Panc1 (cell line): Measurements from ENCODE around the gene ARHGEF6. TPM values are rescaled to one million over a fixed set of nuclear protein-coding genes. Genes with fewer than 3 reads are reported as not detected.

Experiments
- ATAC-seq: fragments of 200-7000 bp; cut with Tn5 transposase; 2 replicates; pipeline ENCODE4 v1.9.1; 2020; ENCODE audit warnings: mild to moderate bottlenecking, moderate library complexity
- BruUV-seq: library from RNA; stranded (reverse); fragments of 400-500 nt; replicated peaks from 2 replicates; lab custom pipeline; 2021; lab: Mats Ljungman, UMichigan
- CTCF ChIA-PET: fragments of 300-600 bp; sonication (Branson Sonifier 250); formaldehyde crosslinking; loops from one replicate; lab custom pipeline; 2022; ENCODE audit warnings: antibody characterized with exemption; lab: Charles Lee
- POLR2A ChIA-PET: fragments of 300-600 bp; sonication (Branson Sonifier 250); formaldehyde crosslinking; loops from one replicate; lab custom pipeline; 2022; ENCODE audit warnings: antibody characterized with exemption; lab: Charles Lee
- DNase-seq: peaks from one replicate; pipeline ENCODE4 v3.0.0-alpha.2; 2010; ENCODE audit warnings: low read depth, low spot score
- H3K27ac ChIP-seq: 2 replicates; pipeline ENCODE4 v1.5.1; 2011; ENCODE audit warnings: mild to moderate bottlenecking, low read length, inconsistent platforms
- H3K27me3 ChIP-seq: fragments of 200-500 bp; sonication (Bioruptor generic); 2 replicates; pipeline ENCODE4 v1.6.0; 2014; ENCODE audit warnings: low read length, inconsistent platforms; ENCODE audit not compliant: control insufficient read depth, insufficient read depth
- H3K36me3 ChIP-seq: fragments of 200-500 bp; sonication (Bioruptor generic); 2 replicates; pipeline ENCODE4 v1.5.1; 2014; ENCODE audit warnings: inconsistent platforms, mild to moderate bottlenecking, low read length, moderate library complexity; ENCODE audit not compliant: control insufficient read depth, insufficient read depth
- H3K4me1 ChIP-seq: 2 replicates; pipeline ENCODE4 v1.5.1; 2011; ENCODE audit warnings: inconsistent platforms, mild to moderate bottlenecking, low read length, moderate library complexity; ENCODE audit not compliant: control insufficient read depth, insufficient read depth
- H3K4me3 ChIP-seq, 2 experiments: 2 replicates each; pipeline ENCODE4 v1.5.1; 2011 to 2012; ENCODE audit warnings: low read depth in 2 of 2, low read length in 2 of 2, mild to moderate bottlenecking in 2 of 2, inconsistent platforms in 1 of 2, moderate library complexity in 1 of 2
- H3K9me3 ChIP-seq: fragments of 200-500 bp; sonication (Bioruptor generic); 2 replicates; pipeline ENCODE4 v1.5.1; 2014; ENCODE audit warnings: low read depth, mild to moderate bottlenecking, inconsistent platforms, low read length, moderate library complexity; ENCODE audit not compliant: control insufficient read depth, insufficient read depth
- POLR2AphosphoS5 ChIP-seq: IDR thresholded peaks from 2 replicates; pipeline ENCODE4 v1.6.1; 2012; ENCODE audit warnings: mild to moderate bottlenecking, low read depth, low read length, moderate library complexity
- REST ChIP-seq, 2 experiments: IDR thresholded peaks; 2 replicates each; pipeline ENCODE4 v1.6.1; 2011 to 2012; ENCODE audit warnings: low read depth in 2 of 2, control low read depth in 1 of 2, low read length in 1 of 2, mild to moderate bottlenecking in 1 of 2, moderate library complexity in 1 of 2; ENCODE audit not compliant: insufficient read depth in 1 of 2
- SIN3A ChIP-seq: IDR thresholded peaks from 2 replicates; pipeline ENCODE4 v1.6.1; 2012; ENCODE audit warnings: low read depth, mild to moderate bottlenecking, low read length, moderate library complexity, borderline replicate concordance; ENCODE audit not compliant: insufficient read depth
- TCF7L2 ChIP-seq: IDR thresholded peaks from 2 replicates; pipeline ENCODE4 v1.6.1; 2011; ENCODE audit warnings: mild to moderate bottlenecking, low read depth, low read length, inconsistent platforms
- in situ Hi-C: cut with HindIII; loops from 2 replicates; pipeline ENCODE4 v1.10.0; 2016; ENCODE audit warnings: low sequenced_read_pairs, low pct_unique_long_range_greater_than_20kb
- intact Hi-C: fragments of 100-400 bp; cut with micrococcal nuclease; formaldehyde crosslinking; loops from one replicate; pipeline ENCODE4 v1.10.0; 2022; ENCODE audit not compliant: unreplicated experiment
- total RNA-seq: library from RNA; stranded (reverse); gene quantifications from one replicate; pipeline ENCODE4 v1.2.1, GENCODE V29; 2021; ENCODE audit not compliant: unreplicated experiment
- TF ChIP-seq, protein P1 (sequence below): fragments of 450-650 bp; IDR thresholded peaks from 2 replicates; pipeline ENCODE4 v1.5.1; 2017; ENCODE audit warnings: mild to moderate bottlenecking

The ARHGEF6 gene
- total RNA-seq, 1 experiment from 2014 or later: 35.5 TPM

- intact Hi-C loops (no loop called here), in situ Hi-C loops (no loop called here)
- no TSS peak for BruUV-seq
- peak; percentile 69 for ATAC-seq
- peak overlapping the region; percentile 40 to 53 for H3K4me3 ChIP-seq
- H3K36me3 ChIP-seq: no peaks in the 10 kb centered on the region
- no peak for TF ChIP-seq POLR2AphosphoS5
- TF ChIP-seq REST (IDR thresholded peaks at IDR 0.05; ENCODE audit: insufficient read depth in 1 of 2, low read depth in 2 of 2, low read length in 1 of 2): no peak
- TF ChIP-seq, protein P1, sequence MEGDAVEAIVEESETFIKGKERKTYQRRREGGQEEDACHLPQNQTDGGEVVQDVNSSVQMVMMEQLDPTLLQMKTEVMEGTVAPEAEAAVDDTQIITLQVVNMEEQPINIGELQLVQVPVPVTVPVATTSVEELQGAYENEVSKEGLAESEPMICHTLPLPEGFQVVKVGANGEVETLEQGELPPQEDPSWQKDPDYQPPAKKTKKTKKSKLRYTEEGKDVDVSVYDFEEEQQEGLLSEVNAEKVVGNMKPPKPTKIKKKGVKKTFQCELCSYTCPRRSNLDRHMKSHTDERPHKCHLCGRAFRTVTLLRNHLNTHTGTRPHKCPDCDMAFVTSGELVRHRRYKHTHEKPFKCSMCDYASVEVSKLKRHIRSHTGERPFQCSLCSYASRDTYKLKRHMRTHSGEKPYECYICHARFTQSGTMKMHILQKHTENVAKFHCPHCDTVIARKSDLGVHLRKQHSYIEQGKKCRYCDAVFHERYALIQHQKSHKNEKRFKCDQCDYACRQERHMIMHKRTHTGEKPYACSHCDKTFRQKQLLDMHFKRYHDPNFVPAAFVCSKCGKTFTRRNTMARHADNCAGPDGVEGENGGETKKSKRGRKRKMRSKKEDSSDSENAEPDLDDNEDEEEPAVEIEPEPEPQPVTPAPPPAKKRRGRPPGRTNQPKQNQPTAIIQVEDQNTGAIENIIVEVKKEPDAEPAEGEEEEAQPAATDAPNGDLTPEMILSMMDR: no peak
- TF ChIP-seq SIN3A: no peak
- no peak for TF ChIP-seq TCF7L2
- no peaks in the 10 kb centered on the region for H3K9me3 ChIP-seq
- CTCF ChIA-PET: no interaction called here
- peaks cover 50% of the 10 kb centered on the region for H3K4me1 ChIP-seq
- peak overlapping the region; percentile 89 for H3K27ac ChIP-seq
- DNase-seq: no peak
- no peaks in the 10 kb centered on the region for H3K27me3 ChIP-seq
- POLR2A ChIA-PET: no interaction called here
These were observed 557 bp upstream of the ARHGEF6 start for GRCh38 chrX:136781180-136781797.

DNA sequence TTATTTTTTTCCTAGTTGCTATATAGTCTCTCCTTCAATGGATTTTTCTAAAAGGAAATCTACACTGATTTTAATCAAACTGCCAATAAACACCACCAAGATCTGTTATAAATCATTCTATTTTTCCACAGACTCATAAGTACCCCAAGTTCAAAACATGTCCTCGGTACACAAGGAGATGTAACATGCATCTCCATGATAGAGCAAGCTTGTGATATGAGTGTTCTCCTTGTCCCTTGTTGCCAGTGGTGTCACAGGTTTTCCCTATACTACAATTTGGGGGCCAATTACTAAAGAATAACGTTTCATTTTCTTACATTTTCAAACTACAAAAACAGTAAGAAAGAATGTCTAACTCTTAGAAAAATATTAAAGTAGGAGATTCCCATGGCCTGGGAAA lies 491 bp downstream of the ARHGEF6 start:
- Histone ChIP-seq H3K9me3 (no peaks in the 10 kb centered on the region), H3K27ac (peak overlapping the region; percentile 89), H3K4me1 (peaks cover 50% of the 10 kb centered on the region), H3K27me3 (no peaks in the 10 kb centered on the region), H3K4me3 (peak overlapping the region; percentile 40 to 53), H3K36me3 (no peaks in the 10 kb centered on the region)
- TF ChIP-seq POLR2AphosphoS5 (no peak), REST (IDR thresholded peaks at IDR 0.05; ENCODE audit: insufficient read depth in 1 of 2, low read depth in 2 of 2, low read length in 1 of 2) (no peak), TCF7L2 (no peak), SIN3A (no peak)
- TF ChIP-seq, protein P1: no peak
- POLR2A ChIA-PET: no interaction called here
- CTCF ChIA-PET: no interaction called here
- ATAC-seq: no peak
- no TSS peak for BruUV-seq
- intact Hi-C loops (no loop called here), in situ Hi-C loops (no loop called here)
- no peak for DNase-seq
